PC-9 (cell line): ENCODE data around the gene DCP1B. TPM values are rescaled to one million over a fixed set of nuclear protein-coding genes. Genes with fewer than 3 reads are reported as not detected.

ENCODE experiments used
- BruUV-seq: library from RNA; stranded (reverse); fragments of 400-500 nt; replicated peaks from 2 replicates; lab custom pipeline; 2021; lab: Mats Ljungman, UMichigan
- CTCF ChIA-PET: fragments of 300-600 bp; sonication (Branson Sonifier 250); formaldehyde crosslinking; loops from one replicate; lab custom pipeline; 2022; ENCODE audit warnings: antibody characterized with exemption; lab: Charles Lee
- POLR2A ChIA-PET: fragments of 300-600 bp; sonication (Branson Sonifier 250); formaldehyde crosslinking; loops from one replicate; lab custom pipeline; 2022; ENCODE audit warnings: antibody characterized with exemption; ENCODE audit not compliant: unreplicated experiment; lab: Charles Lee
- DNase-seq, 2 experiments: peaks; one replicate each; pipeline versions ENCODE4 v3.0.0 to v3.0.0-alpha.2; 2015 to 2022; ENCODE audit warnings: mixed read lengths in 1 of 2
- H2AFZ ChIP-seq: fragments of 200-600 bp; sonication (generic); 2 replicates; pipeline ENCODE4 v1.8.1; 2017; ENCODE audit warnings: antibody characterized with exemption
- H3F3A ChIP-seq: fragments of 200-600 bp; sonication (generic); 2 replicates; pipeline ENCODE4 v1.8.1; 2017; ENCODE audit warnings: antibody characterized with exemption, mild to moderate bottlenecking, low read depth; ENCODE audit not compliant: insufficient read depth
- H3K27ac ChIP-seq: fragments of 200-600 bp; sonication (generic); 2 replicates; pipeline ENCODE4 v1.6.1; 2016; ENCODE audit warnings: mixed run types
- H3K27me3 ChIP-seq: fragments of 200-600 bp; sonication (generic); 2 replicates; pipeline ENCODE4 v1.6.1; 2016; ENCODE audit warnings: low read depth, mixed run types; ENCODE audit not compliant: insufficient read depth
- H3K36me3 ChIP-seq: fragments of 200-600 bp; sonication (generic); 2 replicates; pipeline ENCODE4 v1.6.1; 2016; ENCODE audit warnings: low read depth, mixed run types
- H3K4me1 ChIP-seq: fragments of 200-600 bp; sonication (generic); replicated peaks from 2 replicates; pipeline ENCODE4 v1.6.1; 2016; ENCODE audit warnings: mixed run types; ENCODE audit not compliant: insufficient read depth
- H3K4me2 ChIP-seq: fragments of 200-600 bp; sonication (generic); 2 replicates; pipeline ENCODE4 v1.6.1; 2017; ENCODE audit warnings: mixed run types
- H3K4me3 ChIP-seq: fragments of 200-600 bp; sonication (generic); 2 replicates; pipeline ENCODE4 v1.6.1; 2016; ENCODE audit warnings: mixed run types
- H3K79me2 ChIP-seq: fragments of 200-600 bp; sonication (generic); 2 replicates; pipeline ENCODE4 v1.6.1; 2017; ENCODE audit warnings: low read depth, mixed run types
- H3K9me2 ChIP-seq: fragments of 200-600 bp; sonication (generic); 2 replicates; pipeline ENCODE4 v1.8.1; 2017; ENCODE audit warnings: mild to moderate bottlenecking; ENCODE audit not compliant: insufficient read depth
- H3K9me3 ChIP-seq: fragments of 200-600 bp; sonication (generic); 2 replicates; pipeline ENCODE4 v1.8.1; 2016; ENCODE audit warnings: low read depth; ENCODE audit not compliant: insufficient read depth
- H4K20me1 ChIP-seq: fragments of 200-600 bp; sonication (generic); 2 replicates; pipeline ENCODE4 v1.8.1; 2017; ENCODE audit not compliant: insufficient read depth
- EZH2 ChIP-seq: fragments of 200-600 bp; sonication (generic); IDR thresholded peaks from 2 replicates; pipeline ENCODE4 v1.8.0; 2017; ENCODE audit warnings: antibody characterized with exemption, low read depth
- intact Hi-C: fragments of 100-400 bp; cut with micrococcal nuclease; formaldehyde crosslinking; loops from one replicate; pipeline ENCODE4 v1.10.0; 2022; ENCODE audit not compliant: unreplicated experiment
- total RNA-seq: library from RNA; stranded (reverse); gene quantifications from 2 replicates; pipeline ENCODE4 v1.2.3, GENCODE V29; 2021
- TF ChIP-seq, protein P1 (sequence below): fragments of 200-600 bp; sonication (generic); conservative IDR thresholded peaks from 2 replicates; pipeline ENCODE4 v1.6.1; 2017; ENCODE audit warnings: mixed run types, antibody characterized with exemption, mild to moderate bottlenecking, moderate library complexity

The DCP1B gene
- total RNA-seq, 1 experiment from 2014 or later, result 6.8 TPM

DNA sequence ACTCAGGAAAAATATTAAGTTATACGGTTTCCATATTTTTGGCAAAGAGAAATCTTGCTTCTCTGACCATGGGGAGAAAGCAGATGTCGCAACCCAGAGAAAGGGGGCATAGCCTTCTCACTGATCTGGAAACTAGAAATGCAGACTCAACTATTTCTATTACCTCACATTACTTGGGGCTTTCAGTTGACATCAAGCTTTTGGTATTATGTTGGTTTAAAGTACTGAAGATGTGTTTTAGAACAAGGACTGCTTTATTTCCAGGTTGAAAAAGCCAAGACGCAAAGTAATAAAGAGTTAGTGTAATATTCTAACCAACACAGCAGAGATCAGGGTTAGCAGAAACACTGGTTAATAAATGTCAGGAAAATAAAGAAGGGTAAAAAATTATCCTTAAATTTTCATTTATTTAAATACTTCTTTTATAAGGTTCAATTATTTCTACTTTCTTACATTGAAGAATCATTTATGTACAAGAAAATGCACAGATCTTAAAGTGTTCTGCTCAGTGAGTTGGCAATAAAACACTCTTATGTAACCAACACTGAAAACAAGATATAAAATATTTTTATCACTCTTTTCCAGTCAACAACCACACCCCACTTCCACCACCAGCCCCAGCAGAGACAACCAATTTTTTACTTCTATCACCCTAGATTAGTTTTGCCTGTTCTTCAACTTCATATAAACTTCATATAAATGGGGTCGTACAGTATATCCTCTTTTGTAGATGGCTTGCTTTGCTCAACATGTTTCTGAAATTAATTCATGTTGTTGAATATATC, 26.0 kb downstream of the DCP1B start:
- no peaks in the 10 kb centered on the region for H3K79me2 ChIP-seq
- no peaks in the 10 kb centered on the region for H3K9me2 ChIP-seq
- H3K9me3 ChIP-seq, result peaks cover under 1% of the 10 kb centered on the region; the same call in 1 of the 2 replicates
- no peak for DNase-seq
- CTCF ChIA-PET, result no interaction called here
- BruUV-seq, result no TSS peak
- no peaks in the 10 kb centered on the region for H3K27me3 ChIP-seq
- H3K36me3 ChIP-seq, result no peaks in the 10 kb centered on the region
- POLR2A ChIA-PET, result no interaction called here
- H4K20me1 ChIP-seq, result no peaks in the 10 kb centered on the region
- H3F3A ChIP-seq, result no peaks in the 10 kb centered on the region
- no peak overlapping the region for H2AFZ ChIP-seq
- H3K4me1 ChIP-seq, result no peaks in the 10 kb centered on the region
- intact Hi-C loops, result no loop called here
- H3K4me2 ChIP-seq, result no peak overlapping the region
- TF ChIP-seq, protein P1, sequence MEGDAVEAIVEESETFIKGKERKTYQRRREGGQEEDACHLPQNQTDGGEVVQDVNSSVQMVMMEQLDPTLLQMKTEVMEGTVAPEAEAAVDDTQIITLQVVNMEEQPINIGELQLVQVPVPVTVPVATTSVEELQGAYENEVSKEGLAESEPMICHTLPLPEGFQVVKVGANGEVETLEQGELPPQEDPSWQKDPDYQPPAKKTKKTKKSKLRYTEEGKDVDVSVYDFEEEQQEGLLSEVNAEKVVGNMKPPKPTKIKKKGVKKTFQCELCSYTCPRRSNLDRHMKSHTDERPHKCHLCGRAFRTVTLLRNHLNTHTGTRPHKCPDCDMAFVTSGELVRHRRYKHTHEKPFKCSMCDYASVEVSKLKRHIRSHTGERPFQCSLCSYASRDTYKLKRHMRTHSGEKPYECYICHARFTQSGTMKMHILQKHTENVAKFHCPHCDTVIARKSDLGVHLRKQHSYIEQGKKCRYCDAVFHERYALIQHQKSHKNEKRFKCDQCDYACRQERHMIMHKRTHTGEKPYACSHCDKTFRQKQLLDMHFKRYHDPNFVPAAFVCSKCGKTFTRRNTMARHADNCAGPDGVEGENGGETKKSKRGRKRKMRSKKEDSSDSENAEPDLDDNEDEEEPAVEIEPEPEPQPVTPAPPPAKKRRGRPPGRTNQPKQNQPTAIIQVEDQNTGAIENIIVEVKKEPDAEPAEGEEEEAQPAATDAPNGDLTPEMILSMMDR, result no peak
- no peak for TF ChIP-seq EZH2
- no peak overlapping the region for H3K4me3 ChIP-seq
- no peak overlapping the region for H3K27ac ChIP-seq

DNA sequence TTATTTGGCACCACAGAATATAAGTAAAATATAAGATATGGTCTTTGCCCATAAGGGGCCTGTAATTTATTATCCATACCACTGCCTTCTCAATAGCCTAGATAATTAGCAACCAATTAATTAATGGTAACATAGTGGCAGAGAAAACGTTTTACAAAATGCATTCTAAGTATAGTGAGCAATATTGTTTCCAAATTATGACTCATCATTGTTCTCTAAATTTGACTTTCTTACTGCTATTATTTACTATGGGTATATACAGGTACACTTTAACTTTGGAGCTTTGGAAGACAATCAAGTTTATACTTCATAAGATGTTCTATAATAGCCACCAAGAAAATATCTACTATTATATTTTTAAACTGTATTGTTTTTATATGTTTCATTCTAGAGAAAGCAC, 26.7 kb downstream of the DCP1B start:
- no peak overlapping the region for H3K4me2 ChIP-seq
- H3F3A ChIP-seq, result no peaks in the 10 kb centered on the region
- CTCF ChIA-PET, result no interaction called here
- TF ChIP-seq, protein P1, result no peak
- TF ChIP-seq EZH2, result no peak
- H2AFZ ChIP-seq, result no peak overlapping the region
- DNase-seq, result no peak
- no peaks in the 10 kb centered on the region for H3K9me3 ChIP-seq
- no peaks in the 10 kb centered on the region for H3K27me3 ChIP-seq
- no peaks in the 10 kb centered on the region for H3K4me1 ChIP-seq
- intact Hi-C loops, result no loop called here
- no peaks in the 10 kb centered on the region for H4K20me1 ChIP-seq
- H3K9me2 ChIP-seq, result no peaks in the 10 kb centered on the region
- POLR2A ChIA-PET, result no interaction called here
- no peaks in the 10 kb centered on the region for H3K79me2 ChIP-seq
- no peak overlapping the region for H3K27ac ChIP-seq
- no peaks in the 10 kb centered on the region for H3K36me3 ChIP-seq
- no TSS peak for BruUV-seq
- no peak overlapping the region for H3K4me3 ChIP-seq

DNA sequence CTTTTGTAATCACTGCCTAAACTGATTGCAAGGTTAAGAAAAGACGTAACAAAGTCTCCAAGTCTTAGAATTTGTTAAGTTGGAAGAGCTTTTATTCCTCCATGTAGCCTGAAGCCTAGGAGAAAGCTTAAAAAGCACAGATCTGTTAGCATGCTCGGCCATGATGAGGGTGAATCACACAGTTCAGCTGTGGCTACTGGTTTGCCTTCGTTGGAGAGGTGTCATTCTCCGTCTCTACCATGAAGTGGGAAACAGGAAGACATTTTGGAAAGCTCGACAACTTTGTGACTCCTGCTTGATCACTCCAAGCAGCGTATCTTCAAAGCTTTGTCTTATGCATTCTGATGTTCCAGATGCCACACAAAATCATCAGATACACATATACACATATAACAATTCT, 27.1 kb downstream of the DCP1B start:
- Histone ChIP-seq H2AFZ (no peak overlapping the region), H3K4me2 (no peak overlapping the region), H3F3A (no peaks in the 10 kb centered on the region), H3K9me3 (no peaks in the 10 kb centered on the region), H3K27me3 (no peaks in the 10 kb centered on the region), H3K9me2 (no peaks in the 10 kb centered on the region), H4K20me1 (no peaks in the 10 kb centered on the region), H3K27ac (no peak overlapping the region), H3K4me1 (no peaks in the 10 kb centered on the region), H3K79me2 (no peaks in the 10 kb centered on the region), H3K4me3 (no peak overlapping the region), H3K36me3 (no peaks in the 10 kb centered on the region)
- intact Hi-C loops, result no loop called here
- no peak for DNase-seq
- no TSS peak for BruUV-seq
- CTCF ChIA-PET, result no interaction called here
- POLR2A ChIA-PET, result no interaction called here
- no peak for TF ChIP-seq EZH2
- TF ChIP-seq, protein P1, result no peak
